ENCODE measurements around the gene KLHL22. TPM values are rescaled to one million over a fixed set of nuclear protein-coding genes. Genes with fewer than 3 reads are reported as not detected.
"Not testable (repeated sequence)": the region's sequence is repeated elsewhere in the genome, so short reads cannot be mapped to it uniquely, and the experiment has no call there.

KLHL22 gene
- total RNA-seq, 4 donors from 2014 or later, result 14.1 to 73.8 (median 42.7) TPM

DNA sequence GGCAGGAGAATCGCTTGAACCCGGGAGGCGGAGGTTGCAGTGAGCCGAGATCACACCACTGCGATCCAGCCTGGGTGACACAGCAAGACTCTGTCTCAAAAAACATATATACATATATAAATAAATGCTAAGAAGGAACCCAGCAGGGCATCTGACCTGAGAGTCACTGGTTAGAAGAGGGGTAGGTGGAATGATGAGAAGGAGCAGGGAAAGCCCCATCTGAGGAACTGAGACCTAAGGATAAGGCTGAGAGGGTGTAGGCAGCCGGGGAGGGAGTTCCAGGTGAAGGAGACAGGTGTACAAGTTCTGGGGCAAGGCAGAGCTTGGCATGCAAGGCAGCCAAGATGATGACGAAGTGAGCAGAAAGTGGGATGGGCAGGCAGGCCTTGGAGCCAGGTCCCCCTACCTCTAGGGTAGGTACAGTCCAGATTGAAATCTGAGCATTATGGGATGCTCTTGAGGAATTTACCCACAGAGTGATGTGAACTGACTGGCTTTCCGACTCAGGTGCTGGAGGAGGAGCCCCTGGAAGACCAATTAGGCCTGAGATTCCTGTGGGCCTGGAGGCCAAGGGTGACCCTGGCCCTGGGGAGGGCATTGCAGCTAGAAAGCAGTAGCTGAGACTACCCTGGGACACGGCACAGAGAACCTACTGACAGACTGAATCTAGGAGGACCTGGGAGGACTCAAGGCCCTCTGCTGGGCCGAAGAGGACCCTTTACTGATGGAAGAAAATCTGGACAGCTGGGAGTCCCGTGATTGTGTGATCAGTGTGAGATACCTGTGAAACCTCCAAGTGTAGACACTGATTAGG, 22.8 kb downstream of the KLHL22 start:
- Histone ChIP-seq H3K27ac (no peak overlapping the region), H3K4me3 (no peak overlapping the region), H3K36me3 (no peaks in the 10 kb centered on the region), H3K9me3 (no peaks in the 10 kb centered on the region), H3K27me3 (no peaks in the 10 kb centered on the region), H3K4me1 (no peaks in the 10 kb centered on the region)
- DNase-seq, result no peak
- intact Hi-C loops (cut with DNase I; ENCODE audit: low total_unique reads), result no loop called here
- no peak for TF ChIP-seq POLR2A (IDR thresholded peaks at IDR 0.05)
- TF ChIP-seq CTCF (IDR thresholded peaks at IDR 0.05), result no peak

DNA sequence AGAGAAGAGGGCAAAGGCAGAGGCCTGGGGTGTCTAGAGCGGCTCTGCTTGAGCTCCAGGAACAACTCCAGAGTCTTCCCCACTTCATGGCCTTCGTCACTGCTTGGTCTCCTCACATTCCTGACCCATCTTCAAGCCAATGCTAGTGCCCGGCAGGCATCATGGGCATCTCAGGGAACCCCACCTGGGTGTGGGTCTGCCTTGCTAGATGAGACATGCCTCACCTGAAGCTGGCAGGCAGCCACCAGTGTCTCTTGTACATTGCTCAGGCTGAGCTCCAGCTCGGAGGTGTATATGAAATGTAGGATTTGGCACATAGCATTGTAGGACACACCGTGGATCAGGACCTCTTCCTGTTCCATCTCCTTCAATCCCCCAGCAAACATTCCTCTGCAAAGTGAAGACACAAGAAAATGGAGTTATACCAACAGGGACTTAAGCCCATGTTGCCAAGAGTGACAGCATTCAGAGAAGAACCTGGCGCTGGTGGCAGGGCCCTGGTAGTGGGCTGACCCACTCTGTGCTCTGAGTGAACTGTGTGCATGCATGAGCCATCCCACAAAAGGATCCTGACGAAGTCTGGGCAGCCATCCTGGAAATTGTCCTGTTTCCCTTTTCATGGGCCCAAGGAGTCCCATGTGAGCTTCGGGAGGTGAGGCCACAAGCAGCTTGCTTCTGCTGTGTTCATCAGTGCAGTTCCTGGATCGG, 24.3 kb downstream of the KLHL22 start:
- Histone ChIP-seq H3K4me1 (no peaks in the 10 kb centered on the region), H3K36me3 (no peaks in the 10 kb centered on the region), H3K27me3 (no peaks in the 10 kb centered on the region), H3K4me3 (no peak overlapping the region), H3K9me3 (no peaks in the 10 kb centered on the region), H3K27ac (no peak overlapping the region)
- TF ChIP-seq POLR2A (IDR thresholded peaks at IDR 0.05) (no peak), CTCF (IDR thresholded peaks at IDR 0.05) (no peak)
- intact Hi-C loops (cut with DNase I; ENCODE audit: low total_unique reads), result no loop called here
- no peak for DNase-seq

GRCh38 chr22:20470525-20470924, 25.1 kb downstream of the KLHL22 start:
- H3K4me1 ChIP-seq; H3K4me3 ChIP-seq; H3K27ac ChIP-seq; H3K36me3 ChIP-seq; DNase-seq; H3K9me3 ChIP-seq; H3K27me3 ChIP-seq; intact Hi-C loops (cut with DNase I; ENCODE audit: low total_unique reads): not testable (repeated sequence)

- H3K27me3 ChIP-seq, result no peaks in the 10 kb centered on the region
- no peak for DNase-seq
- no peaks in the 10 kb centered on the region for H3K4me1 ChIP-seq
- no peak overlapping the region for H3K27ac ChIP-seq
- TF ChIP-seq CTCF (IDR thresholded peaks at IDR 0.05) (no peak), POLR2A (IDR thresholded peaks at IDR 0.05) (no peak)
- no peak overlapping the region for H3K4me3 ChIP-seq
- intact Hi-C loops (cut with DNase I; ENCODE audit: low total_unique reads), result no loop called here
- no peaks in the 10 kb centered on the region for H3K36me3 ChIP-seq
- H3K9me3 ChIP-seq, result no peaks in the 10 kb centered on the region
These were observed 26.3 kb downstream of the KLHL22 start for GRCh38 chr22:20469110-20469868.

DNA sequence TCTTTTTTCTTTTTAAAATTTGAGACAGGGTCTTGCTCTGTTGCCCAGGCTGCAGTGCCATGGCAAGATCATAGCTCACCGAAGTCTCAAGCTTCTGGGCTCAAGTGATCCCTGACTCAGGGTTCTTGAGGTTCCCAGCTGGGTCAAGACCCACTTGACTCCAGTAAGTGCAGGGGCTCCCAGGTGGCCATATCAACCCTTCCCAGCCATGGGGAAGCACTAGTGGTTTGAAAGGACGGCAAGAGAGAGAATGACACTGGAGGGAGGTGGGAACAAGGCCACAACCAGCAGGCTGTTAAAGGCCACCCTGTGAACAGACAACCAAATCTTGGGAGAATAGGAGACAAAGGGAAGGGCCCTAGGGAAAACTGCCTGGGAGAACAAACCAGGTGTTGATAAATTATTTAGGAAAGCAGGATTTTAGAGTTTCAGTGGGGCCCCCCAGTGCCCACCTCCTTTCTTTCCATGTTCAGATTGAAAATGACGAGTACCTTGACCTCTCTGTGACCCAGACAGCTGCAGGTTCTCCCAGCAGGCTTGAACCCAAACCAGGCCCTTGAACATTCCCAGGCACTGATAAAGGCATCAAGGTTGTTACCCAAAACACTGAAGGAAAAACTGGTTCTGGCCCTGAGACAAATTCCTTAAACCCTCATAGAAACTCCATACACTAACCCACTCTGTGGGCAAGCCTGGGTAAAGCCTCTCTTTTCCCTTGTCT, 28.8 kb downstream of the KLHL22 start:
- Histone ChIP-seq H3K4me1 (no peaks in the 10 kb centered on the region), H3K36me3 (no peaks in the 10 kb centered on the region), H3K27ac (no peak overlapping the region), H3K27me3 (no peaks in the 10 kb centered on the region), H3K9me3 (no peaks in the 10 kb centered on the region), H3K4me3 (no peak overlapping the region)
- TF ChIP-seq POLR2A (IDR thresholded peaks at IDR 0.05) (no peak), CTCF (IDR thresholded peaks at IDR 0.05) (no peak)
- no peak for DNase-seq
- intact Hi-C loops (cut with DNase I; ENCODE audit: low total_unique reads), result no loop called here

All from uterus (tissue), 4 donors.